Stimulated activated CD4-positive, alpha-beta T cell treated with anti-CD3 and anti-CD28 coated beads, TNF-alpha, amount 100 ng/mL, for 1 hour (primary cell): Measurements from ENCODE around the gene SLC17A6.

ENCODE experiments used
- DNase-seq, 3 donors: peaks; one replicate each; pipeline ENCODE4 v3.0.0-alpha.2; 2020; ENCODE audit warnings: low read depth in 3 of 3, low spot score in 1 of 3

Gene SLC17A6

GRCh38 chr11:22389526-22390282 lies 51.5 kb downstream of the SLC17A6 start:
- DNase-seq, result no peak

- no peak for DNase-seq
These were observed 52.1 kb downstream of the SLC17A6 start for GRCh38 chr11:22390283-22390655.

GRCh38 chr11:22392561-22392960 lies 54.4 kb downstream of the SLC17A6 start:
- no peak for DNase-seq

- no peak for DNase-seq
These were observed 67.2 kb downstream of the SLC17A6 start for GRCh38 chr11:22405377-22405776.

GRCh38 chr11:22407267-22407666 lies 69.1 kb downstream of the SLC17A6 start:
- DNase-seq, result no peak

- DNase-seq, result no peak
These were observed 69.7 kb downstream of the SLC17A6 start for GRCh38 chr11:22407921-22408320.

GRCh38 chr11:22415476-22415875 lies 77.3 kb downstream of the SLC17A6 start:
- no peak for DNase-seq

- DNase-seq, result no peak
These were observed 78.3 kb downstream of the SLC17A6 start for GRCh38 chr11:22416462-22416861.

GRCh38 chr11:22426915-22427314 lies 88.7 kb downstream of the SLC17A6 start:
- no peak for DNase-seq
